PC-9 (cell line): ENCODE data around the gene FCMR. TPM values are rescaled to one million over a fixed set of nuclear protein-coding genes. Genes with fewer than 3 reads are reported as not detected.

Source experiments
- BruUV-seq: library from RNA; stranded (reverse); fragments of 400-500 nt; replicated peaks from 2 replicates; lab custom pipeline; 2021; lab: Mats Ljungman, UMichigan
- CTCF ChIA-PET: fragments of 300-600 bp; sonication (Branson Sonifier 250); formaldehyde crosslinking; loops from one replicate; lab custom pipeline; 2022; ENCODE audit warnings: antibody characterized with exemption; lab: Charles Lee
- POLR2A ChIA-PET: fragments of 300-600 bp; sonication (Branson Sonifier 250); formaldehyde crosslinking; loops from one replicate; lab custom pipeline; 2022; ENCODE audit warnings: antibody characterized with exemption; ENCODE audit not compliant: unreplicated experiment; lab: Charles Lee
- DNase-seq, 2 experiments: peaks; one replicate each; pipeline versions ENCODE4 v3.0.0 to v3.0.0-alpha.2; 2015 to 2022; ENCODE audit warnings: mixed read lengths in 1 of 2
- H2AFZ ChIP-seq: fragments of 200-600 bp; sonication (generic); 2 replicates; pipeline ENCODE4 v1.8.1; 2017; ENCODE audit warnings: antibody characterized with exemption
- H3F3A ChIP-seq: fragments of 200-600 bp; sonication (generic); 2 replicates; pipeline ENCODE4 v1.8.1; 2017; ENCODE audit warnings: antibody characterized with exemption, mild to moderate bottlenecking, low read depth; ENCODE audit not compliant: insufficient read depth
- H3K27ac ChIP-seq: fragments of 200-600 bp; sonication (generic); 2 replicates; pipeline ENCODE4 v1.6.1; 2016; ENCODE audit warnings: mixed run types
- H3K27me3 ChIP-seq: fragments of 200-600 bp; sonication (generic); 2 replicates; pipeline ENCODE4 v1.6.1; 2016; ENCODE audit warnings: low read depth, mixed run types; ENCODE audit not compliant: insufficient read depth
- H3K36me3 ChIP-seq: fragments of 200-600 bp; sonication (generic); 2 replicates; pipeline ENCODE4 v1.6.1; 2016; ENCODE audit warnings: low read depth, mixed run types
- H3K4me1 ChIP-seq: fragments of 200-600 bp; sonication (generic); replicated peaks from 2 replicates; pipeline ENCODE4 v1.6.1; 2016; ENCODE audit warnings: mixed run types; ENCODE audit not compliant: insufficient read depth
- H3K4me2 ChIP-seq: fragments of 200-600 bp; sonication (generic); 2 replicates; pipeline ENCODE4 v1.6.1; 2017; ENCODE audit warnings: mixed run types
- H3K4me3 ChIP-seq: fragments of 200-600 bp; sonication (generic); 2 replicates; pipeline ENCODE4 v1.6.1; 2016; ENCODE audit warnings: mixed run types
- H3K79me2 ChIP-seq: fragments of 200-600 bp; sonication (generic); 2 replicates; pipeline ENCODE4 v1.6.1; 2017; ENCODE audit warnings: low read depth, mixed run types
- H3K9me2 ChIP-seq: fragments of 200-600 bp; sonication (generic); 2 replicates; pipeline ENCODE4 v1.8.1; 2017; ENCODE audit warnings: mild to moderate bottlenecking; ENCODE audit not compliant: insufficient read depth
- H3K9me3 ChIP-seq: fragments of 200-600 bp; sonication (generic); 2 replicates; pipeline ENCODE4 v1.8.1; 2016; ENCODE audit warnings: low read depth; ENCODE audit not compliant: insufficient read depth
- H4K20me1 ChIP-seq: fragments of 200-600 bp; sonication (generic); 2 replicates; pipeline ENCODE4 v1.8.1; 2017; ENCODE audit not compliant: insufficient read depth
- EZH2 ChIP-seq: fragments of 200-600 bp; sonication (generic); IDR thresholded peaks from 2 replicates; pipeline ENCODE4 v1.8.0; 2017; ENCODE audit warnings: antibody characterized with exemption, low read depth
- intact Hi-C: fragments of 100-400 bp; cut with micrococcal nuclease; formaldehyde crosslinking; loops from one replicate; pipeline ENCODE4 v1.10.0; 2022; ENCODE audit not compliant: unreplicated experiment
- total RNA-seq: library from RNA; stranded (reverse); gene quantifications from 2 replicates; pipeline ENCODE4 v1.2.3, GENCODE V29; 2021
- TF ChIP-seq, protein P1 (sequence below): fragments of 200-600 bp; sonication (generic); conservative IDR thresholded peaks from 2 replicates; pipeline ENCODE4 v1.6.1; 2017; ENCODE audit warnings: mixed run types, antibody characterized with exemption, mild to moderate bottlenecking, moderate library complexity

The FCMR gene
- total RNA-seq, 1 experiment from 2014 or later: 1.2 TPM

DNA sequence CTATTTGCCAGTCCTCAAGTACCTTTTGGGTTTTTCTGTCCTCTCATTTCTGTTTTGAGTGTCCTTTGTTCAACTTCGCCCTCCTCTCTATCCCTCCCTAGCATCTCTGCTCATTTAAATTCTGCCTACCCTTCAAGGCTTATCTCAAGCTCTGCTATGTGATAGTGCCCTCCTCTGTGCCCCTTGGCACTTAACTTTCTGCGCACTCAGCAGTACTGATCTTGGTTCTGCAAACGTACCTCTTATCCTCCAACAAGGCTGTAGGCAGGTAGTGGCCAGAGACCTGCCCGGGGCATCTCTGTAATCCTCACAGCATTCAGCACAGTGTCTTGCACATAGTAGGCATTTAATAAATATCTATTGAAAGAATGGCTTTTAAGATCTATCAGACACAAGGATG, 61.6 kb downstream of the FCMR start:
- Histone ChIP-seq H3K27ac (no peak overlapping the region), H3K79me2 (no peaks in the 10 kb centered on the region), H3K9me3 (no peaks in the 10 kb centered on the region), H3K9me2 (no peaks in the 10 kb centered on the region), H3K36me3 (no peaks in the 10 kb centered on the region), H2AFZ (no peak overlapping the region), H3K4me2 (no peak overlapping the region), H3F3A (no peaks in the 10 kb centered on the region), H3K27me3 (peaks cover 18% of the 10 kb centered on the region), H3K4me1 (no peaks in the 10 kb centered on the region; the same call in 1 of the 2 replicates), H4K20me1 (no peaks in the 10 kb centered on the region), H3K4me3 (no peak overlapping the region)
- ChIA-PET CTCF (interaction anchor here (1.1 kb wide), 1 partner anchor 53 kb away, joined by 4 read pairs; no protein-coding TSS in a partner anchor), POLR2A (no interaction called here)
- no peak for DNase-seq
- TF ChIP-seq, protein P1, sequence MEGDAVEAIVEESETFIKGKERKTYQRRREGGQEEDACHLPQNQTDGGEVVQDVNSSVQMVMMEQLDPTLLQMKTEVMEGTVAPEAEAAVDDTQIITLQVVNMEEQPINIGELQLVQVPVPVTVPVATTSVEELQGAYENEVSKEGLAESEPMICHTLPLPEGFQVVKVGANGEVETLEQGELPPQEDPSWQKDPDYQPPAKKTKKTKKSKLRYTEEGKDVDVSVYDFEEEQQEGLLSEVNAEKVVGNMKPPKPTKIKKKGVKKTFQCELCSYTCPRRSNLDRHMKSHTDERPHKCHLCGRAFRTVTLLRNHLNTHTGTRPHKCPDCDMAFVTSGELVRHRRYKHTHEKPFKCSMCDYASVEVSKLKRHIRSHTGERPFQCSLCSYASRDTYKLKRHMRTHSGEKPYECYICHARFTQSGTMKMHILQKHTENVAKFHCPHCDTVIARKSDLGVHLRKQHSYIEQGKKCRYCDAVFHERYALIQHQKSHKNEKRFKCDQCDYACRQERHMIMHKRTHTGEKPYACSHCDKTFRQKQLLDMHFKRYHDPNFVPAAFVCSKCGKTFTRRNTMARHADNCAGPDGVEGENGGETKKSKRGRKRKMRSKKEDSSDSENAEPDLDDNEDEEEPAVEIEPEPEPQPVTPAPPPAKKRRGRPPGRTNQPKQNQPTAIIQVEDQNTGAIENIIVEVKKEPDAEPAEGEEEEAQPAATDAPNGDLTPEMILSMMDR: no peak
- no peak for TF ChIP-seq EZH2
- BruUV-seq: no TSS peak
- intact Hi-C loops: no loop called here

DNA sequence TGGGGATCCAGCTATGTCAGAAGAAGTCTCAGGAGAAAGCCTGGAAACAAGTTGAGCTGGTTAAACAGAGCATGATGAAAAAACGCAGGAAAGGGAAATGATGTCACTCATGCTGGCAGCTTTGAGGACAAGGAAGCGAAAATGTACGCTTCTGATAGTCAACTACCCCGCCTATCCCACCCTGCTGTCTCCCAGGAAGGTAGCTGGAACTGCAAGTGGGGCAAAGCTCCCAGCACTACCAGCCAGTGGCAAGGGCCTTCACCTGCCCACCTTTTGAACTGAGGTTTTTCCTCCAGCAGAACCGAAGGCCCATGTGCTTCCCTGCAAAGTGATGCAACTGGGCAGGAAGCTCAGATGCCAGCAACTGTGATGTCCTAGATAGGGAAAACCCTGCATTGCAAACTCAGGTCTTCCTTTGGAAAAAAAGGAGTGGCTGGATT, 62.6 kb downstream of the FCMR start:
- H3K4me2 ChIP-seq: peak overlapping the region; percentile 11; the same call in 1 of the 2 replicates
- H3K9me3 ChIP-seq: no peaks in the 10 kb centered on the region
- no peaks in the 10 kb centered on the region for H3K79me2 ChIP-seq
- H3K27ac ChIP-seq: no peak overlapping the region
- ChIA-PET POLR2A (no interaction called here), CTCF (interaction anchor here (0.6 to 1.3 kb wide), 2 partner anchors 17 to 50 kb away, joined by 3 to 4 read pairs; no protein-coding TSS in a partner anchor)
- no TSS peak for BruUV-seq
- no peaks in the 10 kb centered on the region for H4K20me1 ChIP-seq
- H3F3A ChIP-seq: no peaks in the 10 kb centered on the region
- no peaks in the 10 kb centered on the region for H3K9me2 ChIP-seq
- H3K4me3 ChIP-seq: no peak overlapping the region
- intact Hi-C loops: no loop called here
- peak; percentile 13 to 57 for DNase-seq
- no peak for TF ChIP-seq EZH2
- TF ChIP-seq, protein P1: no peak
- H3K27me3 ChIP-seq: peaks cover 18% of the 10 kb centered on the region
- no peaks in the 10 kb centered on the region; the same call in 1 of the 2 replicates for H3K4me1 ChIP-seq
- H3K36me3 ChIP-seq: no peaks in the 10 kb centered on the region
- peak overlapping the region; percentile 5; the same call in 1 of the 2 replicates for H2AFZ ChIP-seq

DNA sequence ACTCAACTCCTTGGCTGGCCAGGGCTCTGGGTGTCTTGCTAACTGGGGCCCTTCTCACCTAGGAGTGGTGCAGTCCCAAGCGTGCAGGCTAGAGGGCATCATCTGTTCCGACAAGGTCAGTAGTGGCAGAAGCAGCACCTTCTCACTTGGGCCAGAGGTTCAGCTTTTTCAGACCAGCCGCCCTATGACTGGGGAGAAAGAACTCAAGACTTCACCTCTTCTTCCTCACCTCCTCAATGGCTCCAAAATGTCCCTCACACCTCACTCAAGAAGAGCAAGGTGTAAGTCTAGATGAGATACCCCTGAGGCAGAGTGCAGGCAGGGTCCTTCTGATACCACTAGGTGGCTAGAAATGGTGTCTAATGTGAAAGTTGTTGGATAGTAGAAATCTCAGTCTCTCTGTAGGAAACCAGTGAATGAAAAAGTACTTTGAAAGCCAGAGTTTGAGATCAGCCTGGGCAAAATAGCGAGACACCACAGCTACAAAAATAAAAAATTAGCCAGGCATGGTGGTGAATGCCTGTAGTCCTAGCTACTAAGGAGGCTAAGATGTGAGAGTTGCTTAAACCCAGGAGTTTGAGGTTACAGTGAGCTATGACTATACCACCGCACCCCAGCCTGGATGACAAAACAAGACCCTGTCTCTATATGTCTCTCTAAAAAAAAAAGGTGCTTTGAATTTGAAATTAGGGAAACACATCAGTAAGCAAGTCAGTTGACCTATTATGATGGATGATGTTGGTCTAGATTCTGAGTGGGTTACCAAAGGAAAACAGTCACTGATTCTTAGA, 64.9 kb downstream of the FCMR start:
- no peak for TF ChIP-seq EZH2
- TF ChIP-seq, protein P1: peak; percentile 44; the same call in 1 of the 2 replicates
- POLR2A ChIA-PET: no interaction called here
- Histone ChIP-seq H3K4me3 (no peak overlapping the region), H3K27ac (no peak overlapping the region), H3K79me2 (no peaks in the 10 kb centered on the region), H3F3A (no peaks in the 10 kb centered on the region), H3K4me1 (no peaks in the 10 kb centered on the region; the same call in 1 of the 2 replicates), H3K9me2 (no peaks in the 10 kb centered on the region), H3K36me3 (no peaks in the 10 kb centered on the region), H3K9me3 (no peaks in the 10 kb centered on the region; the same call in 1 of the 2 replicates), H4K20me1 (no peaks in the 10 kb centered on the region), H2AFZ (no peak overlapping the region), H3K4me2 (no peak overlapping the region), H3K27me3 (peaks cover 23% of the 10 kb centered on the region)
- CTCF ChIA-PET: no interaction called here
- DNase-seq: no peak
- intact Hi-C loops: no loop called here
- no TSS peak for BruUV-seq
